Fibroblast of pulmonary artery (primary cell): ENCODE data around the gene FGR.

Experiments used
- DNase-seq: peaks from one replicate; pipeline ENCODE4 v3.0.0-alpha.2; 2010; ENCODE audit warnings: low read depth
- H3K4me3 ChIP-seq: replicated peaks from 2 replicates; pipeline ENCODE4 v1.5.1; 2011; ENCODE audit warnings: low read depth, mild to moderate bottlenecking, control low read depth, low read length, moderate library complexity
- TF ChIP-seq, protein P1 (sequence below): IDR thresholded peaks from 2 replicates; pipeline ENCODE4 v1.5.1; 2011; ENCODE audit warnings: mild to moderate bottlenecking, control low read depth, low read length, inconsistent platforms; ENCODE audit errors: missing control alignments

FGR gene

GRCh38 chr1:27602462-27603308, 32.3 kb downstream of the FGR start:
- TF ChIP-seq, protein P1, sequence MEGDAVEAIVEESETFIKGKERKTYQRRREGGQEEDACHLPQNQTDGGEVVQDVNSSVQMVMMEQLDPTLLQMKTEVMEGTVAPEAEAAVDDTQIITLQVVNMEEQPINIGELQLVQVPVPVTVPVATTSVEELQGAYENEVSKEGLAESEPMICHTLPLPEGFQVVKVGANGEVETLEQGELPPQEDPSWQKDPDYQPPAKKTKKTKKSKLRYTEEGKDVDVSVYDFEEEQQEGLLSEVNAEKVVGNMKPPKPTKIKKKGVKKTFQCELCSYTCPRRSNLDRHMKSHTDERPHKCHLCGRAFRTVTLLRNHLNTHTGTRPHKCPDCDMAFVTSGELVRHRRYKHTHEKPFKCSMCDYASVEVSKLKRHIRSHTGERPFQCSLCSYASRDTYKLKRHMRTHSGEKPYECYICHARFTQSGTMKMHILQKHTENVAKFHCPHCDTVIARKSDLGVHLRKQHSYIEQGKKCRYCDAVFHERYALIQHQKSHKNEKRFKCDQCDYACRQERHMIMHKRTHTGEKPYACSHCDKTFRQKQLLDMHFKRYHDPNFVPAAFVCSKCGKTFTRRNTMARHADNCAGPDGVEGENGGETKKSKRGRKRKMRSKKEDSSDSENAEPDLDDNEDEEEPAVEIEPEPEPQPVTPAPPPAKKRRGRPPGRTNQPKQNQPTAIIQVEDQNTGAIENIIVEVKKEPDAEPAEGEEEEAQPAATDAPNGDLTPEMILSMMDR: no peak
- H3K4me3 ChIP-seq: peak overlapping the region; percentile 92
- DNase-seq: no peak

GRCh38 chr1:27601771-27602461, 33.1 kb downstream of the FGR start:
- no peak for DNase-seq
- peak overlapping the region; percentile 92 for H3K4me3 ChIP-seq
- TF ChIP-seq, protein P1: no peak

GRCh38 chr1:27601321-27601770, 33.6 kb downstream of the FGR start:
- no peak for DNase-seq
- TF ChIP-seq, protein P1: no peak
- peak overlapping the region; percentile 92 for H3K4me3 ChIP-seq

DNA sequence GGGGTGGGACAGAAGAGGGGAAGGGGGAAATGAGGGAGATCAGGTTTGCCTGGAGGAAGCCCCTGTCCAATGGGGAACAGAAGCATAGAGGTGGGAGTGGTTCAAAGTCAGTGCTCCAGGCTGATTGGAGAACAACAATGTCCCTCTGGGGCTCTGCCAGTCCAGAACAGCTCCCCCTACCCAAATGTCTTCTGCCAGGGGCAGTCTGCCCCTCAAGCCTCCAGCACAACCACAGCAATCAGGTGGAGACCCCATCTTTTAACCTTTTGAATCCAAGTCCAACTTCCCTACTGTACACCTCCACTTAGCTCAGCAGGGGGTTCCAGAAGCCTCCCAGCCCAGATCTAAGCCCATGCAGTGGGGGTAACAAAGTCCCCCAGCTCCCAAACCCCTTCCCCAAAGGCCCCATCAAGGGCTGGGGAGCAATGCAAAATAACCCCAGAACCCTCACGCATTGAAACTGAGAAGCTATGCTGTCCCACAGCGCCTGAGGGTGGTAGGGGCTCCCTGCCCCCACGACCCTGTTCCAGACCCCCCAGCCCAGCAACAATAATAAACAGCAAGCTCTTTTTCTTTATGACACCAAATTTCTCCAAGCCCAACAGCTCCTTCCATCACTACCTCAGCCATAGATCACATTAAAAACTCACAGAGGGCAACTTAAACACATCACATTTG, 34.3 kb downstream of the FGR start:
- DNase-seq: peak; percentile 58
- TF ChIP-seq, protein P1: no peak
- peak overlapping the region; percentile 12 for H3K4me3 ChIP-seq

DNA sequence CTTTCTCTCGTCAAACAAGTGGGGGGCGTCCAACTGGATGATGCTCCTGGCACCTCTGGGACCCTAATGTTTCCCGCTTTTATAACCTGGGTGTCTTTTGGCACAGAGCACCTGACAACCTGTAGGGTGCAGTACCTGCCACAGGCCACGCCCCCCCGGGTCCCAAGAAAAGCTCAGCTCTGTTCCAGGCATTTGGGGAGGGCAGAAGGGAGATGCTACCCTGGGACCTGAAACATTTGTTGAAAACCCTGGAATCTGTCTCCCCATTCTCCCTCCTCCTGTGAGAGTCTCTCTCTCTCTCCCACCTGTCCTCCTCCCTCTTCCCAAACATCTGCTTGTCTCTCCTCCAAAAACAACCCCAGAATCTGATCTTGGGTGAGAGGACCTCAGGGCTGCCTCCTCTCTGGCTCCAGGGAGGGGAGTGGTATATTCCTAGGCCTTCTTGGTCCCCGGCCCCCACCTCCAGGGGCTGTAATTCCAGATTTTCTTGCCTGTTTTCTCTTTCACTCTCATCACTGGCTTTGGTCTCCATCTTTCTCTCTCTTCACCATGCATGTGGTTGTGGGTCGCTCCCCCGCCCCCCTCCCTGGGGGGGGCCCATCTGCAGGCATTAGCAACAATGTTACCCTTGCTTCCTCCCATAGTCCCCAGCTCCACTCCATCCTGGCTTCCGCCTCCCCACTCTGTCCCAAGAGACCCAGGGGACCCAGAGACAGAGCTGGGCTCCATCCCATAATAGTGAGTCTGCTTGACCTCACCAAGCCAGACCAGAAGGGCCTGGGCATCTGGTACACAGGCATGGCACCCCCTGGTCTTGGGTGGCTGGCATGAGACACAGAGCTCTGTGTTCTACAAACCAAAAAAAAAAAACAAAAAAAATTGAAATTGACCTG, 35.1 kb downstream of the FGR start:
- TF ChIP-seq, protein P1: no peak
- no peak for DNase-seq
- peak overlapping the region; percentile 15 for H3K4me3 ChIP-seq

DNA sequence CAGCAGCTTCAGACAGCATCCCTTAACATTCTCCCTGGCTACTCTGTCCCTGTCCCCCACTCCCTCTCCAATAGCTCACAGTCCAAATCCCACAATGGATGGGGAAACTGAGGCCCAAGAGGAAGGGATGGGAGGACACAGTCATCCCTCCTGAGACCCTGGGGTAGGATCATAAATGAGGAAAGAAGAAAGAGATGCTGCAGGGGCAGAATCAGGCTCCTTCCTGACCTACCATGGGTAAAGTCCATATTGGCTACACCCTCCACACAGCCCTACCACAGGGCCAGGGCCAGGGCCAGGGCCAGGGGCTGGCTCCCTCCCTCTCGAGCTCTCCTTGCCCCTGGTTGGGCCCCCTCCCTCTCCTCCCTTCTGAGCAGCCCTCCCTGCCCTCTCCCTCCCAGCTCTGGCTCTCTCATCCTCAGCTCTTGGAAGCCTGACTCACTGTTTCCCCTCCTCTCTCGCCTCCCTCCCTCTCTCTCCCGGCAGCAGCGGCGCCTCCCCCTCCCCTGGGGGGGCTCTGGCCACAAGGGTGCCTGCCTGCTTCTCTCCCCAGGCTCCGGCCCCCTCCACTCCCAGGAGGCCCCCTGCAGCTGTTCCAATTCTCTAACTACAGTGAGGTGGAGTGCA, 36.0 kb downstream of the FGR start:
- TF ChIP-seq, protein P1: no peak
- peak; percentile 84 for DNase-seq
- H3K4me3 ChIP-seq: peak overlapping the region; percentile 19
